HPDE6-E6E7 (cell line): Measurements from ENCODE around the gene GPN3.
"Not testable (repeated sequence)": the region's sequence is repeated elsewhere in the genome, so short reads cannot be mapped to it uniquely, and the experiment has no call there.

ENCODE experiments used
- DNase-seq: peaks from one replicate; pipeline ENCODE4 v3.0.0; 2011; ENCODE audit warnings: missing footprints; ENCODE audit errors: extremely low spot score

The GPN3 gene

DNA sequence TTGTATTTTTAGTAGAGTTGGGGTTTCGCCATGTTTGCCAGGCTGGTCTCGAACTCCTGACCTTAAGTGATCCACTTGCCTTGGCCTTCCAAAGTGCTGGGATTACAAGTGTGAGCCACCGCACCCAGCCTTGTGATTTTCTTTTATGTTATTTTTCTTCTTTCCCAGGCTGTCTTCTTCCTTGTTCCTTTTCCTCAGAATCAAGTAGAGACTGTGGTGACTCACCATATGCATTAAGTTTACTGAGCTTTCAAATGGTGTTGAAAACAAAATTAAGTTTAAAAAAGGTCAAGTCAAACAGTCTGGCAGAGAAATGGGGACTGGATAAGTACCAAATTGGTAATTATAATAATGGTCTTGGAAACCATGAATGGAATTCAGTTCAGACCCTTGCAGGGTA, 23.6 kb downstream of the GPN3 start:
- DNase-seq = no peak

DNA sequence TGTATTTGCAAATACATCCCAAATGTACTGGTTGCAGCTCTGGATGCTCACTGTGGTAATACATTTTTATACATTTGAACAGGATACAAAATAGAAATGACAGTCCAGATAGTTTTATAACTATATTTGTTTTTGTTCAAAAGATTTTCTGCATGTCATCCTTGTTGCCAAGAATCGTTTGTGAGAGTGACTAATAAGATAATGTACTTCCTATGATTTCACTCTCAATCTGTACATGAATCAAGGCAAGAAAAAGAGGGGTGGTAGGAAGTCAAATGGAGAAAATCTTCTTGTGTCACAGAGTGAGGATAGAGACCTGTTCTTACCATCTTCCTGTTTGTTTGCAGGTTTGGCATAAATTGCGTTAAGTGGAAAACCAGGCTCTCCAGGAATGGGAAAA, 31.8 kb downstream of the GPN3 start:
- DNase-seq = no peak

DNA sequence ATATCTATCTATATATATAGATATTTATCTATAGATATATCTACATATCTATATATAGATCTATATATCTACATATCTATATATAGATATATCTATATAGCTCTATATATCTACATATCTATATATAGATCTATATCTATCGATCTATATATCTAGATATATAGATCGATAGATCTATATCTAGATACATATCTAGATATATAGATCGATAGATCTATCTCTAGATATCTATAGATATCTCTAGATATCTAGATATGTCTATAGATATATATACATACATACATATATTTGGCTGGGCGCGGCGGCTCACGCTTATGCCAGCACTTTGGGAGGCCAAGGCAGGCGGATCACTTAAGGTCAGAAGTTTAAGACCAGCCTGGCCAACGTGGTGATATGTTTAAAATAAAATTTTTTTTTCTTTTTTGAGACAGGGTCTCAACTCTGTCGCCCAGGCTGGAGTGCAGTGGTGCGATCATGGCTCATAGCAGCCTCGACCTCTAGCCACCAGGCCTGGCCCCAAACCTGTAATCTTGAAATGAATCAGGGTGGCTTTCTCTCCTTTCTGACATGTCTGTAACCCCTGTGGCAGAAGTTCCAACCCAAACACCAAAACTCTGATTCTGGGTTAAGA, 36.0 kb downstream of the GPN3 start:
- DNase-seq = no peak

DNA sequence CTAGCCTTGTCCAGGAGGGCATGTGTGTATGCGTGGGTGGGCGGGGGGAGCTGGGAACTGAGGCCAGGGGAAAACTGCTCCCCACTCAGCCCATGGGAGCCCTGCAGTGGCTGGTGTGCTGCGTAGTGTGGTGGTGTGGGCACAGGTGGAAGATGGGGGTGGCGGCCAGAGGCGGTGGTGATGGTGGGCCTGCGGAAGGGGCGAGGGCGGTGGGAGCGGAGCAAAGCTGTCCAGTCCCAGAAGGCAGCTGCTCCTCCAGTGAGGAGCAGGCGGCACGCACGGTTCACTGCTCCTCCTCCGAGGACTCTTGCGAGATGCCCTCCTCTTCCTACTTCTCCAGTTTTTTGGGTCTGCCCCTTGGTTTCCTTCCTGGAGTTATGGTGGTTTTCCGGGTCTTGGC, 38.4 kb downstream of the GPN3 start:
- DNase-seq = not testable (repeated sequence)

DNA sequence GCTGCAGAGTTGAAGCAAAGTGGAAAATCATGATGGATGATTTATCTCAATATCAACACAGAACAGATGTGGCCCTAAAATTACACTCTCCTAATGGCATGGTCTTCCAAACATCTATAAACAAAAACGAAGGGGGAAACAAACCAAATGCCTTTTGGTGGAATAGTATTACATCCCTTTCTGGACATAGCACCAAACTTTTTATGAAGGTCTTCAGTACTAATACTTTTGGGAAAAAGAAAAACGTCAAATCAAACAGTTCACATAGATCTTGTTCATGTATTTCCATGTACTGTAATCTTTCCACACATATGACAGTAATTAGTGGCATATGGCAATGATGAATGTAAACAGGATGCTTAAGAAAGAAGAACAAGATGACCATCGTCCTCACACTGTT, 41.7 kb downstream of the GPN3 start:
- no peak for DNase-seq

DNA sequence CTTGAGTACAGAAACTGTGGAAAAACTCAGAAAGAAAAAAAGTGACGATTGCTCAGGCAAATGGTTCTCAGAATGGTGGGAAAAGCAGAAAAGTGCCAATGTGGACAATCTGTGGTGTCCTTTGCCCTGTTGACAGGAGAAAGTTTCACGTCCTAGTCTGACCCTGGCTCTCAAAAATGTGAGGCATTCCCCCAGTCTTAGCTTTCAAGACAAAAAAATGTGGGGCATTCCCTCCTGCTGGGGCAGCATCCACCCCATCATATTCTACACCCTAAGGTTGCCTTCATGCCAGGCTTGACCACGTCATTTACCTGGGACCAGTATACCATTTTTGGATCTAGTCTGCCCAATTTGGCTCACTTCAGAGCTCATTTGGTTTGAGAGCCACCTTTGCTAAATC, 43.8 kb downstream of the GPN3 start:
- no peak for DNase-seq

DNA sequence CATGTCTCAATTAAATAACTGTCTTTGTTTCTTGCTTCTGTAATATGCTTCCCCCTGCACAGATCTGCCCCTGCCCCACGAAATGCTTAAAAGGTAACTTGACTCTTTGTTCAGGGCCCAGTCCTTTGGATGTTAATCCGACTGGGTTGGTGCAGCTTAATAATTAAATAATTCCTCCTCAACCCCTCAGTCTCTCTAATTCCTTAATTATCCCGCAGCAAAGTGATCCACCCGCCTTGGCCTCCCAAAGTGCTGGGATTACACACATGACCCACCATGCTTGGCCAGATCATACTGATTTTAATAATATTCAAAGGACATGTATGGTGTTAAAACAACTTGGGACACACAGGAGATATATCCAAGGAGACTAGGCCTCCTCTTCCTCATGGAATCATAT, 46.4 kb downstream of the GPN3 start:
- no peak for DNase-seq

DNA sequence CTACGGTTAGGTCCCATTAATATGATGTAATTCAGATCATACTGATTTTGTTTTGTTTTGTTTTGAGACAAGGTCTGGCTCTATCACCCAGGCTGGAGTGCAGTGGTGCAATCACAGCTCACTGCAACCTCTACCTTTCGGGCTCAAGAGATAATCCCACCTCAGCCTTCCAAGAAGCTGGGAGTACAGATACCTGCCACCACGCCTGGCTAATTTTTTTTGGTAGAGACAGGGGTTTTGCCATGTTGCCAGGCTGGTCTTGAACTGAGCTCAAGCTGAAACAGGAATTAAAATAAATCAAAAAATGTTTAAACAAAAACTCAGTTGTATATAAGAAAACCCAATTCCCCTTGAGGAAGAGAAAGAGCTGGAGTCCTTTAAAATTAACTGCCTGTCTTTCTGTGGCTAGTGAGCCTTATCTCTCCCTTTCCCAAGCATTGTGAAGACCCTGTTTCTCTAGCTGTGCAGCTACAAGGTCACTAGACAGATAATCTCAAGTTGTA, 46.8 kb downstream of the GPN3 start:
- no peak for DNase-seq

DNA sequence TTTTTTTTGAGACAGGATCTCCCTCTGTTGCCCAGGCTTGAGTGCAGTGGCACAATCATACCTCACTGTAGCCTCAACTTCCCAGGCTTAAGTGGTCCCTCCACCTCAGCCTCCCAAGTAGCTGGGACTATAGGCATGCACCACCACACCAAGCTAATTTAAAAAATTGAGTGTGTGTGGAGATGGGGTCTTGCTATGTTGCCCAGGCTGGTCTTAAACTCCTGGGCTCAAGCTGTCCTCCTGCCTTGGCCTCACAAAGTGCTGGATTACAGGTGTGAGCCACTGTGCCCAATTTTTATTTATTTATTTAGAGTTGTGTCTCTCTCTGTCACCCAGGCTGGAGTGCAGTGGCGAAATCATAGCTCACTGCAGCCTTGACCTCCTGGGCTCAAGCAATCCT, 47.4 kb downstream of the GPN3 start:
- not testable (repeated sequence) for DNase-seq

DNA sequence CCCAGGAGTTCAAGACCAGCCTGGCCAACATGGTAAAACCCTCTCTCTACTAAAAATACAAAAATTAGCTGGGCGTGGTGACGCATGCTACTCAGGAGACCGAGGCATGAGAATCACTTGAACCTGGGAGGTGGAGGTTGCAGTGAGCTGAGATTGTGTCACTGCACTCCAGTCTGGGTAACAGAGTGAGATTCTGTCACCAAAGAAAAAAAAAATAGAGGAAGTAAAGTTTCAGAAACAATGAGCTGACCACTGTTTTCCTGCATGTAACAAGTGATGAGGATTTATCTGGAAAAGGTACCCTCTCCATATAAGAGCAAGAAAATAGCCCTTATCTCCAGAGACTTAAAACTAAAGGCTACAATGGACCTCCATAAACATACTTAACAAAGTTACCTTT, 50.9 kb downstream of the GPN3 start:
- DNase-seq = not testable (repeated sequence)

DNA sequence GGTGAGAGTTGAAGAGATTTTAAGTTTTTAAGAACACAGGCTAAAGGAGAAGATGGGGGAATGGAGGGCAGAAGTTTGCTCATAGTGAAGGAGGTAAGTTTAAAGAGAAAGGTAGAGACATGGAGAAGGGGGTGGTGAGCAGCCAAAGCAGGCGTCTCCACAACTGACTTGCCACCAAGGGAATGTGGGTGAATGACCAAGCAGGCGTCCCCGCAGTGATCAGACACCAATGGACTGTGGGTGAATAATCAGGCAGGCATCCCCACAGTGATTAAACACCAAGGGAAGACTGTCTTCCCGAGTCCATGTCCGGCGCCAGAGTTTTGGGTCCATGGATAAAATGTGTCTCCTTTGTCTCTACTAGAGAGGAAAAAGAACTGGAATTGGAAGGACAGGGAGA, 58.0 kb downstream of the GPN3 start:
- not testable (repeated sequence) for DNase-seq

DNA sequence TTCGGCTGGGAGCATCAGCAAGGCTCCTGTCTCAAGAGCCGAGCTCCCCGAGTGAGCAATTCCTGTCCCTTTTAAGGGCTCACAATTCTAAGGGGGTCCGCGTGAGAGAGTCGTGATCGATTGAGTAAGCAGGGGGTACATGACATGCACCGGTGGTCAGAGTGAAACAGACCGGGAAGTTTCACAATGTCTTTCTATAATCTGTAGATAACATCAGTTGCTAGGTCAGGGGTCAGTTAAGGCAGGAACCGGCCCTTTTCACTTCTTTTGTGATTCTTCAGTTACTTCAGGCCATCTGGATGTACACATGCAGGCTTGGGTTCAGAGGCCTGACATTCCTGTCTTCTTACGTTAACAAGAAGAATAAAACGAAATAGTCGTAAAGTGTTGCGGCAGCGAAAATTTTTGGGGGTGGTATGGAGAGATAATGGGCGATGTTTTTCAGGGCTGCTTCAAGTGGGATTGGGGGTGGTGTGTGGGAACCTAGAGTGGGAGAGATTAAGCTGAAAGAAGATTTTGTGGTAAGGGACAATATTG, 62.9 kb downstream of the GPN3 start:
- DNase-seq = not testable (repeated sequence)

DNA sequence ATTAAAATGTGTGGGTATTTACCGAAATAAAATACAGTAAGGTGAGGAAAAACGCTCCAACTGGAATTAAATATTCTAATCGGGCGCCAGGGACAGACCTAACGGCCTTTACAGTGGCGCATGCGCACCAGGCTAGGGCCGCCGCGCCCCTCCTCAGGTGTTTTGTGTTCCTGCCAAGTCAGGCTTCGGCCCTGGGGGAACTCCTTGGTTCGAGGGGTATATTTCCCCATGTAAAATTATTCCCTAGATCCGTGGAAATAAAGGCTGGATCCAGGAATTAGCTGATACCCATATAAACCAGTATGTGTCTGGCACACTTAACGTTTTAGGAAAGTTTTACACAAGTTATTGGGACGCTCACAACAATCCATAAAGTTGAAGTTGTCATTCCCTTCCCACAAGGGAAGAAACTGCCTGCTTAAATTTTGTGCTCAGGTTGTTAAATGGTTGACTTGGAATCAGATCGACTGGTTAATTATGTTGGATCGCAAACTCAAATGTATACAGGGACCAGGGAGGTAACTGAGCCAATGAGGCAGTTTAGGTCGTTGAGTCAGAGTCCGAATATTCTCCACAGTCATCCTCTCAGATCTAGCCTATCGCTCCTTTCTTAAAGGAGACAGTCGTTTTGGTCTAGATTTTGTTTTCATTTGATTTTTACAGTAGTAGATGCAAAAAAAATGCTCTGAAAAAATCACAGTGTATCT, 63.9 kb downstream of the GPN3 start:
- peak; percentile 84 for DNase-seq

DNA sequence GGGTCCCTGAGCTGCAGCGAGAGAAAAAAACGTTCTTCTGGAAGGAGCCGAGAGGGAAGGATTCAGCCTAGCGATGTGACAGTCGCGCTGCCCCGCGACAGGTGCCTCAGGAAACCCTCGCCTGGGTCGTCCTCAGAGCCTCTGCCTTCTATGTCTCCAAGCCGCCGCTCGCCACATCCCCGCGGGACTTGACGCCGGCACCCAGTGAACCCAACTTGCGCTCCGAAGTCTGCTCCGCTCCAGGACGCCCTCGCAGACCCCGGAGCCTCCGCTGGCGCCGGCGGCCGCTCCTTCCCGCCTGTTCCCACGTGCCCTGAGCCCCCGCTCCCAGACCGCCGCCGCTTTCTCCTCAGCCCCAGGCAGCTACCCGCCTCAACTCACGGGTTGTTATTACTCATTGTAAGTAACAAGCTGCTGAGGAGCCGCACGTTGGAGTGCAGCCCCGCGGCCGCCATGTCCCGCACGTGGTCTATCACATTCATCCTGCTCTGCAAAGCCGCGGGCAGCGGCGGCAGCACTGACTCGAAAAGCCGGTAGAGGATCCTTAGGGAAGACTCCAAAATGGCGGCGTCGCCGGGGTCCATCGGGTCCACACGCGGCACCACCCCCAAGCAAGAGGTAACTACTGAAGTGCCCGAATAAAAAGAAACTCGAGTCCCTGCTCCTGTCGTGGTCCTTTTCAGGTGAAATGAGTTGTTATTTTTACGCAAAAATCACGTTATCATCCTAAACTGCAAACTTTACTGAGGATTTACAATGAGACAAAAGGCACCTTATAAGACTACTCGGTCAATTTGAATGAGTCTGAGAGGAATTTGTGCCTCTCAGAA, 64.7 kb downstream of the GPN3 start, which contains the start of gene ANAPC7:
Gene ANAPC7, minus strand, starts transcription at position 563 of the 830 bp plus-strand sequence. Its CDS starts 81 bp downstream, at position 482.
- DNase-seq = peak; percentile 94
